AG09309 (cell line): ENCODE results near the gene SERPINB6.

Experiments used
- DNase-seq: peaks from one replicate; pipeline ENCODE4 v3.0.0-alpha.2; 2010; ENCODE audit warnings: low read depth
- H3K4me3 ChIP-seq: 2 replicates; pipeline ENCODE4 v1.5.1; 2011; ENCODE audit warnings: mild to moderate bottlenecking, low read depth, low read length, moderate library complexity; ENCODE audit not compliant: control insufficient read depth
- CTCF ChIP-seq: IDR thresholded peaks from 2 replicates; pipeline ENCODE4 v1.5.1; 2011; ENCODE audit warnings: mild to moderate bottlenecking, low read depth, low read length, inconsistent platforms; ENCODE audit not compliant: insufficient read depth, control insufficient read depth; ENCODE audit errors: missing control alignments

The SERPINB6 gene

GRCh38 chr6:2984738-2985406 is 13.5 kb upstream of the SERPINB6 start:
- no peak overlapping the region for H3K4me3 ChIP-seq
- DNase-seq = no peak
- no peak for TF ChIP-seq CTCF

DNA sequence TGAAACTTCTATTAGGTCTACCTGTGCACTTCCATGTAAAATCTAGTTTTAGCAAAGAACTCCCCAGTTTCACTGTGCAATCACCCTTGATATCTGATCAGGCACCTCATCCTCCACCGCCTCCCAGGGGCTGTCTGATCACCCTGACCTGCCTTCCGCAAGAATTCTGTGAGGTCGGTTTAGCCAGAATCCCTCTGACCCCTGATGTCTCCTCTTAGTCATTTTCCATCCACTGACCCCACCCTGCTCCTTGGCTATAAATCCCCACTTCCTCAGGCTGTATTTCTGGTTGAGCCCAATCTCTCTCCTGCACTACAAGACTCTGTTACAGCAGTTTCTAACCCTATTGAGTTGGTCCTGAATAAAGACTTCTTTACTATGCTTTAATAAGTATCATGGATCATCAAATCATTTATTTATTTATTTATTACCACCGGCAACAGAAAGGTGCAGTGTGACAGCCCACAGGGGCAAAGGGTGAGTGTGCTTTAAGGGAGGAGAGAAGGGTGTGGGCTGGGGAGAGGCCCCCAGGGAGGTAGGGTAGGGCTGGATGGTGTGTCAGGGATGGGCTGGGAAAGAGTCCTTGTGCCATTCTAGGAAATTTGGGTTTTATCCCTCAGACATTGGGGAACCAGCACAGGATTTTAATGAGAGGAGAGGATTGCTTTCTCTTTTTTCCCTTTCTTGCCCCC is 11.2 kb upstream of the SERPINB6 start:
- DNase-seq = no peak
- no peak overlapping the region for H3K4me3 ChIP-seq
- TF ChIP-seq CTCF = no peak

- no peak for TF ChIP-seq CTCF
- no peak for DNase-seq
- H3K4me3 ChIP-seq = no peak overlapping the region
Measured at GRCh38 chr6:2980465-2980855, 9.1 kb upstream of the SERPINB6 start.

DNA sequence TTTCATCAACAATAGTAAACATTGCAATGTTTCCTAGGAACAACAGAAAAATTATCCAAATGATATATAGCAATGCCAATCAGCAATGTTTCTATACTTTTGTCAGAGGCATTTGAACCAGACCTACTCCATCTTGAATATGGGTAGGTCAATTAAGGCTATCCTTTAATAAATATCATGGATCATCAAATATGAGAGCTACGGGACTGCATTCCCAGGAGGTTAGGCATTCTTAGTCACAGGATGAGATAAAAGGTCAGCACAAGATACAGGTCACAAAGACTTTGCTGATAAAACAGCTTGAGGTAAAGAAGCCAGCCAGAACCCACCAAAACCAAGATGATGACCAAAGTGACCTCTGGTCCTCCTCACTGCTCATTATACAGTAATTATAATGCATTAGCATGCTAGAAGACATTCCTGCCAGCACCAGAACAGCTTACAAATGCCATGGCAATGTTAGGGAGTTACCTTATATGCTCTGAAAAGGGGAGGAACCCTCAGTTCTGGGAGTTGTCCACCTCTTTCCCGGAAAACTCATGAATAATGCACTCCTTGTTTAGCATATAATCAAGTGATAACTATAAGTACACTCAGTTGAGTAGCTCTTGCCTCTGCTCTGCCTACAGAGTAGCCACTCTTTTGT is 8.6 kb upstream of the SERPINB6 start:
- no peak for TF ChIP-seq CTCF
- H3K4me3 ChIP-seq = no peak overlapping the region
- no peak for DNase-seq

GRCh38 chr6:2978923-2979322 is 7.6 kb upstream of the SERPINB6 start:
- no peak for TF ChIP-seq CTCF
- no peak overlapping the region for H3K4me3 ChIP-seq
- no peak for DNase-seq

GRCh38 chr6:2977799-2978590 is 6.6 kb upstream of the SERPINB6 start:
- H3K4me3 ChIP-seq = no peak overlapping the region
- no peak for TF ChIP-seq CTCF
- no peak for DNase-seq
